ENCODE data around the gene NPIPA3. TPM values are rescaled to one million over a fixed set of nuclear protein-coding genes. Genes with fewer than 3 reads are reported as not detected.
"Not testable (repeated sequence)": the region's sequence is repeated elsewhere in the genome, so short reads cannot be mapped to it uniquely, and the experiment has no call there.

The NPIPA3 gene
- total RNA-seq (2014; rRNA removed; shearing (Covaris generic)), result 0.29 and 0.48 TPM in 2 replicates

- not testable (repeated sequence) for DNase-seq (ENCODE audit: low read depth)
Measured at GRCh38 chr16:14703156-14704011, at the start of gene NPIPA3. Gene NPIPA3 (plus strand): TSS chr16:14703411. CDS start chr16:14708944, 5,533 bp downstream.

GRCh38 chr16:14658063-14658462 is 45.1 kb upstream of the NPIPA3 start:
- DNase-seq (ENCODE audit: low read depth), result peak; percentile 9

- no peak for DNase-seq (ENCODE audit: low read depth)
Measured at GRCh38 chr16:14667347-14668266, 35.6 kb upstream of the NPIPA3 start.

- no peak for DNase-seq (ENCODE audit: low read depth)
Measured at GRCh38 chr16:14668556-14669223, 34.5 kb upstream of the NPIPA3 start.

GRCh38 chr16:14669776-14670175 is 33.4 kb upstream of the NPIPA3 start:
- peak; percentile 1 for DNase-seq (ENCODE audit: low read depth)

GRCh38 chr16:14672403-14672971 is 30.7 kb upstream of the NPIPA3 start:
- DNase-seq (ENCODE audit: low read depth), result no peak

- DNase-seq (ENCODE audit: low read depth), result no peak
Measured at GRCh38 chr16:14676633-14677032, 26.6 kb upstream of the NPIPA3 start.

GRCh38 chr16:14677627-14678026 is 25.6 kb upstream of the NPIPA3 start:
- DNase-seq (ENCODE audit: low read depth), result no peak

GRCh38 chr16:14678748-14679497 is 24.3 kb upstream of the NPIPA3 start:
- DNase-seq (ENCODE audit: low read depth), result no peak

- DNase-seq (ENCODE audit: low read depth), result not testable (repeated sequence)
Measured at GRCh38 chr16:14680396-14680795, 22.8 kb upstream of the NPIPA3 start.

GRCh38 chr16:14681115-14681514 is 22.1 kb upstream of the NPIPA3 start:
- no peak for DNase-seq (ENCODE audit: low read depth)

- no peak for DNase-seq (ENCODE audit: low read depth)
Measured at GRCh38 chr16:14682121-14682520, 21.1 kb upstream of the NPIPA3 start.

GRCh38 chr16:14685870-14686793 is 17.1 kb upstream of the NPIPA3 start:
- not testable (repeated sequence) for DNase-seq (ENCODE audit: low read depth)

GRCh38 chr16:14694129-14694528 is 9.1 kb upstream of the NPIPA3 start, which contains the start of gene PLA2G10:
Gene PLA2G10 (minus strand): TSS chr16:14694308. CDS start chr16:14694229, 79 bp downstream.
- not testable (repeated sequence) for DNase-seq (ENCODE audit: low read depth)

GRCh38 chr16:14701859-14702258 is 1.4 kb upstream of the NPIPA3 start:
- not testable (repeated sequence) for DNase-seq (ENCODE audit: low read depth)

- not testable (repeated sequence) for DNase-seq (ENCODE audit: low read depth)
Measured at GRCh38 chr16:14702672-14703071, 539 bp upstream of the NPIPA3 start.

GRCh38 chr16:14733233-14733632 is 30.0 kb downstream of the NPIPA3 start:
- not testable (repeated sequence) for DNase-seq (ENCODE audit: low read depth)

- DNase-seq (ENCODE audit: low read depth), result not testable (repeated sequence)
Measured at GRCh38 chr16:14740832-14741385, 37.7 kb downstream of the NPIPA3 start.

- not testable (repeated sequence) for DNase-seq (ENCODE audit: low read depth)
Measured at GRCh38 chr16:14741794-14742193, 38.6 kb downstream of the NPIPA3 start.

Data from RPMI7951 (cell line).